Measurements from ENCODE around the gene MLLT3. TPM values are rescaled to one million over a fixed set of nuclear protein-coding genes. Genes with fewer than 3 reads are reported as not detected.

Gene MLLT3
- total RNA-seq, 4 donors from 2014 or later: 4.0 to 6.4 (median 4.5) TPM

- Histone ChIP-seq H3K27me3 (no peaks in the 10 kb centered on the region), H3K36me3 (no peaks in the 10 kb centered on the region), H3K9me3 (no peaks in the 10 kb centered on the region), H3K4me3 (no peak overlapping the region), H3K27ac (no peak overlapping the region), H3K4me1 (no peaks in the 10 kb centered on the region)
- TF ChIP-seq CTCF (IDR thresholded peaks at IDR 0.05 in 4 of 5, conservative IDR thresholded peaks at IDR 0.05 in 1 of 5) (no peak), POLR2A (IDR thresholded peaks at IDR 0.05) (no peak)
- DNase-seq (no peak), ATAC-seq (no peak)
- in situ Hi-C loops (cut with MboI; ENCODE audit: low sequenced_read_pairs in 4 of 4) (no loop called here), intact Hi-C loops (cut with DNase I; ENCODE audit: low total_unique reads) (no loop called here)
Measured at GRCh38 chr9:20643660-20644059, 21.4 kb upstream of the MLLT3 start.

- intact Hi-C loops (cut with DNase I; ENCODE audit: low total_unique reads) (no loop called here), in situ Hi-C loops (cut with MboI; ENCODE audit: low sequenced_read_pairs in 4 of 4) (no loop called here)
- Histone ChIP-seq H3K4me3 (no peak overlapping the region), H3K27me3 (no peaks in the 10 kb centered on the region), H3K9me3 (no peaks in the 10 kb centered on the region), H3K27ac (no peak overlapping the region), H3K4me1 (no peaks in the 10 kb centered on the region), H3K36me3 (no peaks in the 10 kb centered on the region)
- ATAC-seq (no peak), DNase-seq (no peak)
- TF ChIP-seq POLR2A (IDR thresholded peaks at IDR 0.05): no peak
- no peak for TF ChIP-seq CTCF (IDR thresholded peaks at IDR 0.05 in 4 of 5, conservative IDR thresholded peaks at IDR 0.05 in 1 of 5)
Measured at GRCh38 chr9:20642045-20642444, 19.7 kb upstream of the MLLT3 start.

- DNase-seq: no peak
- Histone ChIP-seq H3K27me3 (no peaks in the 10 kb centered on the region), H3K27ac (no peak overlapping the region), H3K4me3 (no peak overlapping the region), H3K36me3 (no peaks in the 10 kb centered on the region), H3K4me1 (no peaks in the 10 kb centered on the region), H3K9me3 (no peaks in the 10 kb centered on the region)
- TF ChIP-seq CTCF (IDR thresholded peaks at IDR 0.05 in 4 of 5, conservative IDR thresholded peaks at IDR 0.05 in 1 of 5): no peak
- no peak for TF ChIP-seq POLR2A (IDR thresholded peaks at IDR 0.05)
- in situ Hi-C loops (cut with MboI; ENCODE audit: low sequenced_read_pairs in 4 of 4) (no loop called here), intact Hi-C loops (cut with DNase I; ENCODE audit: low total_unique reads) (no loop called here)
- no peak for ATAC-seq
Measured at GRCh38 chr9:20640331-20641187, 18.3 kb upstream of the MLLT3 start.

- no peak for DNase-seq
- H3K9me3 ChIP-seq: no peaks in the 10 kb centered on the region
- ATAC-seq: no peak
- H3K4me1 ChIP-seq: no peaks in the 10 kb centered on the region
- no peak overlapping the region for H3K4me3 ChIP-seq
- in situ Hi-C loops (cut with MboI; ENCODE audit: low sequenced_read_pairs in 4 of 4): no loop called here
- intact Hi-C loops (cut with DNase I; ENCODE audit: low total_unique reads): no loop called here
- H3K36me3 ChIP-seq: no peaks in the 10 kb centered on the region
- TF ChIP-seq CTCF (IDR thresholded peaks at IDR 0.05 in 4 of 5, conservative IDR thresholded peaks at IDR 0.05 in 1 of 5) (no peak), POLR2A (IDR thresholded peaks at IDR 0.05) (no peak)
- H3K27ac ChIP-seq: no peak overlapping the region
- no peaks in the 10 kb centered on the region for H3K27me3 ChIP-seq
Measured at GRCh38 chr9:20636888-20637440, 14.7 kb upstream of the MLLT3 start.
